Kidney (tissue), 14 donors: ENCODE data around the gene ZKSCAN2. TPM values are rescaled to one million over a fixed set of nuclear protein-coding genes. Genes with fewer than 3 reads are reported as not detected.

Experiments used
- DNase-seq, 5 donors: peaks; one replicate each; pipeline ENCODE4 v3.0.0-alpha.2; 2013 to 2020
- FAIRE-seq: peaks from 2 replicates; lab custom pipeline; 2012; peaks lifted over from hg19 to GRCh38; lab: Jason Lieb, UNC
- H3K27ac ChIP-seq, 2 donors: one replicate each; pipeline ENCODE4 v1.7.0; 2013; ENCODE audit warnings: low read depth in 2 of 2, low read length in 2 of 2, inconsistent platforms in 1 of 2
- H3K27me3 ChIP-seq: one replicate; pipeline ENCODE4 v1.7.1; 2013; ENCODE audit warnings: low read length, inconsistent platforms; ENCODE audit not compliant: control insufficient read depth, insufficient read depth
- H3K36me3 ChIP-seq, 3 donors: one replicate each; pipeline versions ENCODE4 v1.7.0 to v1.7.1; 2013; ENCODE audit warnings: low read length in 3 of 3, control low read depth in 1 of 3, inconsistent platforms in 1 of 3; ENCODE audit not compliant: insufficient read depth in 3 of 3, control insufficient read depth in 2 of 3
- H3K4me1 ChIP-seq, 3 donors: one replicate each; pipeline versions ENCODE4 v1.7.0 to v1.7.1; 2013; ENCODE audit warnings: low read length in 3 of 3, inconsistent platforms in 1 of 3, low read depth in 1 of 3; ENCODE audit not compliant: control insufficient read depth in 2 of 3, insufficient read depth in 2 of 3
- H3K4me3 ChIP-seq, 3 donors: one replicate each; pipeline versions ENCODE4 v1.7.0 to v1.8.1; 2013; ENCODE audit warnings: low read length in 3 of 3, control low read depth in 1 of 3, inconsistent platforms in 1 of 3
- H3K9ac ChIP-seq, 3 donors: one replicate each; pipeline versions ENCODE4 v1.7.0 to v1.7.1; 2013; ENCODE audit warnings: low read length in 3 of 3, control low read depth in 1 of 3, inconsistent platforms in 1 of 3
- H3K9me3 ChIP-seq, 3 donors: one replicate each; pipeline versions ENCODE4 v1.7.0 to v1.7.1; 2013; ENCODE audit warnings: low read length in 3 of 3, control low read depth in 1 of 3, inconsistent platforms in 1 of 3; ENCODE audit not compliant: control insufficient read depth in 2 of 3, insufficient read depth in 1 of 3
- intact Hi-C: fragments of 100-400 bp; cut with DNase I; formaldehyde crosslinking; loops from one replicate; pipeline ENCODE4 v1.11.1; 2022
- polyA plus RNA-seq: library from polyadenylated mRNA; stranded (reverse); fragments of 350-450 nt; fragmentation: Illumina TruSeq; extraction: RNeasy Lipid Tissue Mini Kit (QIAGEN cat#74804); gene quantifications from one replicate; pipeline ENCODE4 v1.2.3, GENCODE V29; 2014; ENCODE audit warnings: low read depth, low replicate concordance; ENCODE audit not compliant: insufficient read depth
- total RNA-seq: library from RNA; stranded (reverse); fragmentation: NEBNext Ultra II Directional; extraction: Animal tissue kit (Norgen Biotek cat#: 25700); gene quantifications from one replicate; pipeline ENCODE4 v1.2.1, GENCODE V29; 2021
- TF ChIP-seq, protein P1 (sequence below): IDR thresholded peaks from 3 replicates; pipeline ENCODE4 v1.5.1; 2012; ENCODE audit warnings: mild to moderate bottlenecking, moderate library complexity, borderline replicate concordance; ENCODE audit not compliant: insufficient read depth; ENCODE audit errors: extremely low read depth
- donor health status: control.
- donor health status: control.
- donor health status: control.
- donor health status: control.
- donor health status: control.
- donor health status: DM: yes; HTN: yes; CAD: no.
- donor health status: Normal renal cell carcinoma (clear cell type).

Gene ZKSCAN2
- total and polyA plus RNA-seq, 2 donors from 2014 or later = 1.3 to 6.1 TPM

DNA sequence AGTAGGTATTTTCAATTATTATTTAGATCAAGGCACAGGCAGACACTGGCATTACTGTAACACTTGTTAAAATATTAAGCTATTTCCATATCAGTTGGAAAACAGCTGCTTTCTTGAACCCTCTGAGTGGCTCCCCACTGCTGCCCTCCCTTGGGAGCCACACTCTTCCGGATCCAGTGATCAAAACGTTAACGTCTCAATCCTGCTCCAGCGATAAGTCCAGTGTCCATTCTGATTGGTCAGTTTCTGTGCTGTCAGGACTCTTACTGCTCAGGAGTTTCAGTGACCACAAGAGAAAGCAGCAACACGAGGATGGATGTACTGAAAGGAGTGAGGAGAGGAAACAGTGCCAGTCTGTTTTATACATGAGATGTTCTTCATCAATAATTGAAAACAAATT is 13.8 kb upstream of the ZKSCAN2 start:
- intact Hi-C loops = no loop called here
- H3K27me3 ChIP-seq = no peaks in the 10 kb centered on the region
- DNase-seq (no peak), FAIRE-seq (no peak)
- no peak overlapping the region for H3K9ac ChIP-seq
- no peaks in the 10 kb centered on the region for H3K36me3 ChIP-seq
- TF ChIP-seq, protein P1, sequence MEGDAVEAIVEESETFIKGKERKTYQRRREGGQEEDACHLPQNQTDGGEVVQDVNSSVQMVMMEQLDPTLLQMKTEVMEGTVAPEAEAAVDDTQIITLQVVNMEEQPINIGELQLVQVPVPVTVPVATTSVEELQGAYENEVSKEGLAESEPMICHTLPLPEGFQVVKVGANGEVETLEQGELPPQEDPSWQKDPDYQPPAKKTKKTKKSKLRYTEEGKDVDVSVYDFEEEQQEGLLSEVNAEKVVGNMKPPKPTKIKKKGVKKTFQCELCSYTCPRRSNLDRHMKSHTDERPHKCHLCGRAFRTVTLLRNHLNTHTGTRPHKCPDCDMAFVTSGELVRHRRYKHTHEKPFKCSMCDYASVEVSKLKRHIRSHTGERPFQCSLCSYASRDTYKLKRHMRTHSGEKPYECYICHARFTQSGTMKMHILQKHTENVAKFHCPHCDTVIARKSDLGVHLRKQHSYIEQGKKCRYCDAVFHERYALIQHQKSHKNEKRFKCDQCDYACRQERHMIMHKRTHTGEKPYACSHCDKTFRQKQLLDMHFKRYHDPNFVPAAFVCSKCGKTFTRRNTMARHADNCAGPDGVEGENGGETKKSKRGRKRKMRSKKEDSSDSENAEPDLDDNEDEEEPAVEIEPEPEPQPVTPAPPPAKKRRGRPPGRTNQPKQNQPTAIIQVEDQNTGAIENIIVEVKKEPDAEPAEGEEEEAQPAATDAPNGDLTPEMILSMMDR = no peak
- H3K9me3 ChIP-seq = no peaks in the 10 kb centered on the region
- H3K27ac ChIP-seq = no peak overlapping the region
- no peak overlapping the region for H3K4me3 ChIP-seq
- no peaks in the 10 kb centered on the region for H3K4me1 ChIP-seq

DNA sequence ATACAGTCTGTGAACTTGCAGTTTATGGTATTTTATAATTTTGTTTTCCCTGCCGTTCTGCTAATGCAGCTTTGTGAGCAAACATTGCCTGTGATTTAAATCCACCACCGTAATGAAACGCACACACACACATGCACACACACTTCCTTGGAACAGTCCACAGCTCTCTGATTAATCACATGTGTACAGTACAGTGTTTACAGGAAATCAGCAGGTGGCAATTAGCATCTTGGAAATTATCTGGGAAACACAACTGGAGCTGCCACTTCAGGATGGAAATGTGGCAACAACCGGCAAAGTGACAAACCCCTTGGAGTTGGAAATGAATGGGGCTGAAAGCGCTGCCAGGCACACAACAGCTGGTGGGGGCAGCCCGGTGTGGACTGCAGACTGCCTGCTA is 12.9 kb upstream of the ZKSCAN2 start:
- Histone ChIP-seq H3K9me3 (no peaks in the 10 kb centered on the region), H3K27ac (no peak overlapping the region), H3K9ac (no peak overlapping the region), H3K36me3 (no peaks in the 10 kb centered on the region), H3K27me3 (no peaks in the 10 kb centered on the region), H3K4me3 (no peak overlapping the region), H3K4me1 (no peaks in the 10 kb centered on the region)
- TF ChIP-seq, protein P1 = no peak
- DNase-seq (no peak), FAIRE-seq (no peak)
- intact Hi-C loops = no loop called here

DNA sequence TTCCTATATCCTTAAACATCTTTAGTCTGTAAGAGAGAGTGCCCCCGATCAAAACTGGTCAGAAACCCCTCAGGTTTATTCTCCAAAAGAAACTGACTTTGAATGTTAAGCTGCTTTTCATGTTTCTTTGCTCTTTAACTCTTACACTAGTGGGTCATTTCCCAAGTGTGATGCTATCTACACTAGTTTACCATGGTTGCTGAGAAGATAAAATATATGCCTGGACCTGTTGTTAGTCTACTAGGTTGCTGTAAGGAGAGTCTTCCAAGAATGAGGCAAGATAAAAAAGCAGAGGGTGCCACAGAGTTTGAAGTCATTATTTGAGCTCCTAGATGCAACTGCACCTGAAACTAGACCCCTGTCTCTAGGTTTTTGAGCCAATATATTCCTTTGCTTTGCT is 12.2 kb upstream of the ZKSCAN2 start:
- Histone ChIP-seq H3K36me3 (no peaks in the 10 kb centered on the region), H3K9ac (no peak overlapping the region), H3K4me1 (no peaks in the 10 kb centered on the region), H3K4me3 (no peak overlapping the region), H3K27ac (no peak overlapping the region), H3K9me3 (no peaks in the 10 kb centered on the region), H3K27me3 (no peaks in the 10 kb centered on the region)
- intact Hi-C loops = no loop called here
- DNase-seq (no peak), FAIRE-seq (no peak)
- TF ChIP-seq, protein P1 = no peak

DNA sequence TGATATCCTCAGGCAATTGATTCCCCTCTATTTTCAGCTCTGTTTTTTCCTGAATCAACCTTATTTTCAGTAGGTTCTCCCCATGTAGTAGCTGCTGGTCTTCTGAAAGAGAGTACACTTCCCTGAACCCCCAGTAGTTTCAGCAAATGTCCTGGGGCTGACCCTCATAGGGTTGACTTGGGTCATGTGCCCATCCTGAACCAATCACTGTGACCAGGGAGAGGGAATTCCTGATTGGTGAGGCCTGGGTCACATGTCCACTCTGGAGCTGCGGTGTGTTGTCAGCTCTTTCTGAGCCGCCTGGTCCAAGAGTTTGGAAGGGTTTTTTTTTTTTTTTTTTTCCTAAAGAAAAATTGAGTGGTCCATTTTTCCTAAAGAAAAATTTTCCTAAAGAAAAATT is 8.3 kb upstream of the ZKSCAN2 start:
- DNase-seq (no peak), FAIRE-seq (no peak)
- Histone ChIP-seq H3K4me1 (no peaks in the 10 kb centered on the region), H3K4me3 (no peak overlapping the region), H3K27ac (no peak overlapping the region), H3K27me3 (no peaks in the 10 kb centered on the region), H3K9ac (no peak overlapping the region), H3K9me3 (no peaks in the 10 kb centered on the region), H3K36me3 (no peaks in the 10 kb centered on the region)
- TF ChIP-seq, protein P1 = no peak
- intact Hi-C loops = no loop called here
